Natural killer cell treated with Interleukin-12 subunit alpha and Interleukin-12 subunit beta and Interleukin-15 and Interleukin-18, amount 100 ng/mL, for 72 hours (primary cell): ENCODE data around the gene ATP9A. TPM values are rescaled to one million over a fixed set of nuclear protein-coding genes. Genes with fewer than 3 reads are reported as not detected.

ENCODE experiments used
- ATAC-seq, 2 donors: fragments of 150-1000 bp; cut with Tn5 transposase in 1 of 2; sonication (Bioruptor Pico), chemical (Tn5 transposase) in 1 of 2; 2 replicates each; pipeline ENCODE4 v1.10.0; 2021
- DNase-seq: peaks from one replicate; pipeline ENCODE4 v3.0.0; 2022; ENCODE audit warnings: low spot score
- H3K27ac Mint-ChIP-seq, 2 donors: 1 replicate in 1 of 2; 2 replicates in 1 of 2; pipeline ENCODE4 v1.8.0; 2022; ENCODE audit warnings: mixed read lengths in 2 of 2, mild to moderate bottlenecking in 1 of 2, moderate library complexity in 1 of 2
- H3K27me3 Mint-ChIP-seq, 2 donors: 1 replicate in 1 of 2; 2 replicates in 1 of 2; pipeline ENCODE4 v1.8.0; 2022; ENCODE audit warnings: mixed read lengths in 2 of 2
- H3K36me3 Mint-ChIP-seq: one replicate; pipeline ENCODE4 v1.8.0; 2022; ENCODE audit warnings: mixed read lengths
- H3K4me1 Mint-ChIP-seq, 2 donors: 1 replicate in 1 of 2; 2 replicates in 1 of 2; pipeline ENCODE4 v1.8.0; 2022; ENCODE audit warnings: low read depth in 2 of 2, mixed read lengths in 2 of 2, mild to moderate bottlenecking in 1 of 2
- H3K4me3 Mint-ChIP-seq: one replicate; pipeline ENCODE4 v1.8.0; 2022; ENCODE audit warnings: mixed read lengths
- H3K9me3 Mint-ChIP-seq: 2 replicates; pipeline ENCODE4 v1.8.0; 2022; ENCODE audit warnings: mixed read lengths
- total RNA-seq, 2 donors: library from RNA; stranded (reverse); gene quantifications; one replicate each; pipeline ENCODE4 v1.2.3, GENCODE V29; 2022

ATP9A gene
- total RNA-seq, 2 donors from 2014 or later = 1.4 to 18.9 TPM

- Mint-ChIP-seq H3K36me3 (no peaks in the 10 kb centered on the region), H3K9me3 (no peaks in the 10 kb centered on the region), H3K27ac (peak overlapping the region; percentile 40 to 47), H3K27me3 (no peaks in the 10 kb centered on the region), H3K4me3 (peak overlapping the region; percentile 6), H3K4me1 (peaks cover 21 to 23% of the 10 kb centered on the region in 2 donors)
- peak in 1 of 2 donors; percentile 60 for ATAC-seq
- DNase-seq = no peak
Measured at GRCh38 chr20:51553897-51554486, 214.2 kb downstream of the ATP9A start.

- Mint-ChIP-seq H3K27ac (no peak overlapping the region), H3K4me3 (no peak overlapping the region), H3K4me1 (peaks cover 20 to 21% of the 10 kb centered on the region in 2 donors), H3K27me3 (no peaks in the 10 kb centered on the region), H3K36me3 (no peaks in the 10 kb centered on the region), H3K9me3 (no peaks in the 10 kb centered on the region)
- DNase-seq (no peak), ATAC-seq (no peak)
Measured at GRCh38 chr20:51551186-51551585, 217.0 kb downstream of the ATP9A start.

- ATAC-seq (no peak), DNase-seq (no peak)
- Mint-ChIP-seq H3K27me3 (peaks cover 0 to 8% of the 10 kb centered on the region in 2 donors), H3K27ac (no peak overlapping the region), H3K9me3 (peaks cover 5% of the 10 kb centered on the region), H3K4me1 (peaks cover 12 to 17% of the 10 kb centered on the region in 2 donors), H3K36me3 (no peaks in the 10 kb centered on the region), H3K4me3 (no peak overlapping the region)
Measured at GRCh38 chr20:51549474-51549873, 218.7 kb downstream of the ATP9A start.

GRCh38 chr20:51547951-51548350, 220.2 kb downstream of the ATP9A start:
- no peak overlapping the region for H3K27ac Mint-ChIP-seq

More at GRCh38 chr20:51547951-51548350, 220.2 kb downstream of the ATP9A start:
- H3K4me3 Mint-ChIP-seq = no peak overlapping the region
- peaks cover 0 to 8% of the 10 kb centered on the region in 2 donors for H3K27me3 Mint-ChIP-seq
- peaks cover 5% of the 10 kb centered on the region for H3K9me3 Mint-ChIP-seq
- H3K36me3 Mint-ChIP-seq = no peaks in the 10 kb centered on the region
- DNase-seq (no peak), ATAC-seq (no peak)
- H3K4me1 Mint-ChIP-seq = peaks cover 10 to 14% of the 10 kb centered on the region in 2 donors

Other genes starting within 250 kb of the ATP9A start
- 10 to 100 TPM; 83.3 to 97.1 TPM for gene NFATC2, start 225.7 kb downstream of the ATP9A start, total RNA-seq
- 1 to 10 TPM in 1 of 2 donors, not detected in 1; 2.0 TPM for gene SALL4, start 34.1 kb upstream of the ATP9A start, total RNA-seq